HFFc6 (cell line): ENCODE measurements around the gene TUBGCP5. TPM values are rescaled to one million over a fixed set of nuclear protein-coding genes. Genes with fewer than 3 reads are reported as not detected.

Source experiments
- DNase-seq: peaks from one replicate; pipeline ENCODE4 v3.0.0-alpha.2; 2018
- H3K27ac Mint-ChIP-seq: 2 replicates; pipeline ENCODE4 v1.8.0; 2020; ENCODE audit warnings: mild to moderate bottlenecking, mixed read lengths
- H3K27me3 Mint-ChIP-seq: 2 replicates; pipeline ENCODE4 v1.8.0; 2021; ENCODE audit warnings: mild to moderate bottlenecking, moderate library complexity, mixed read lengths; ENCODE audit not compliant: insufficient read depth
- H3K36me3 Mint-ChIP-seq: 2 replicates; pipeline ENCODE4 v1.8.0; 2021; ENCODE audit warnings: low read depth, mixed read lengths
- H3K4me1 Mint-ChIP-seq: 2 replicates; pipeline ENCODE4 v1.8.0; 2020; ENCODE audit warnings: low read depth, mixed read lengths
- H3K4me3 Mint-ChIP-seq: 2 replicates; pipeline ENCODE4 v1.8.0; 2020; ENCODE audit warnings: mild to moderate bottlenecking, moderate library complexity, mixed read lengths
- H3K9me3 Mint-ChIP-seq: 2 replicates; pipeline ENCODE4 v1.8.0; 2020; ENCODE audit warnings: mild to moderate bottlenecking, mixed read lengths
- total RNA-seq, 6 experiments: library from RNA; stranded (reverse); fragmentation: NEBNext Ultra II Directional; extraction: Animal tissue kit (Norgen Biotek cat#: 25700); gene quantifications; 2 replicates in 1 of 6; 3 replicates in 5 of 6; pipeline ENCODE4 v1.2.3, GENCODE V29; 2021
- TF ChIP-seq, protein P1 (sequence below): fragments of 200-600 bp; sonication (generic); IDR thresholded peaks from 2 replicates; pipeline ENCODE4 v1.5.0; 2021; ENCODE audit warnings: antibody characterized with exemption, mild to moderate bottlenecking

The TUBGCP5 gene
- total RNA-seq, 6 experiments from 2014 or later, result 11.7 to 13.8 (median 13.1) TPM

DNA sequence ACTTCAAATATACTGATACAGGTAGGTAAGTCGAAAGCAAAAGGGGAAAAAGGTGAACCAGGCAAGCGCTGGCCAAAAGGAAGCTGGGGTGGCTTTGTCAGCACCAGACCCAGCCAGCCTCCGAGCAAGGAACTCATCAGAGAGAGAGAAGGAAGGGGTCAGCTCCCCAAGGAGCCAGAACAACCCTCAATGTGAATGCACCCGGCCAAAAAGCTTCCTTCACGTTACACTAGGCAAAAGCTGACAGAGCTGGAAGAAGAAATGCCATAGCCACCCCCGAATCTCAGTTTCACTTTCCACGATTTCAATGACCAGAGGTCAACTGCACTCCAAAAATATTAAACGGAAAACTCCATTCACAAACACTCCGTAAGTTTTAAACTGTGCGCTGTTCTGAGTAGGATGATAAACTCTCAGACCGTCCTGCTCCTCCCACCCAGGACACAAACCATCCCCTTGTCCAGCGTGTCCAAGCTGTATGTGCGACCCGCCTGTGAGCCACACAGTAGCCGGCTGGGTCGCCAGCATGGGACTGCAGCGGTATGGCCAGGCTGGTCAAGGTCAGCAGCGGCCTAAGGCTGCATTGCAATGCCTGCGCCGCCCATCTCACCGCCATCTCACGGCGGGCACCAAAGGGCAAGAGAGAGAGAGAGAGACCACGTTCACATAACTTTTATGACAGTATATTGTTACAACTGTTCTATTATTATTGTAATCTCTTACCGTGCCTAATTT lies 88.9 kb downstream of the TUBGCP5 start:
- Mint-ChIP-seq H3K27me3 (no peaks in the 10 kb centered on the region), H3K9me3 (no peaks in the 10 kb centered on the region), H3K36me3 (peaks cover 5% of the 10 kb centered on the region; the same call in 1 of the 2 replicates), H3K27ac (no peak overlapping the region), H3K4me1 (peaks cover 23% of the 10 kb centered on the region), H3K4me3 (no peak overlapping the region)
- no peak for DNase-seq
- TF ChIP-seq, protein P1, sequence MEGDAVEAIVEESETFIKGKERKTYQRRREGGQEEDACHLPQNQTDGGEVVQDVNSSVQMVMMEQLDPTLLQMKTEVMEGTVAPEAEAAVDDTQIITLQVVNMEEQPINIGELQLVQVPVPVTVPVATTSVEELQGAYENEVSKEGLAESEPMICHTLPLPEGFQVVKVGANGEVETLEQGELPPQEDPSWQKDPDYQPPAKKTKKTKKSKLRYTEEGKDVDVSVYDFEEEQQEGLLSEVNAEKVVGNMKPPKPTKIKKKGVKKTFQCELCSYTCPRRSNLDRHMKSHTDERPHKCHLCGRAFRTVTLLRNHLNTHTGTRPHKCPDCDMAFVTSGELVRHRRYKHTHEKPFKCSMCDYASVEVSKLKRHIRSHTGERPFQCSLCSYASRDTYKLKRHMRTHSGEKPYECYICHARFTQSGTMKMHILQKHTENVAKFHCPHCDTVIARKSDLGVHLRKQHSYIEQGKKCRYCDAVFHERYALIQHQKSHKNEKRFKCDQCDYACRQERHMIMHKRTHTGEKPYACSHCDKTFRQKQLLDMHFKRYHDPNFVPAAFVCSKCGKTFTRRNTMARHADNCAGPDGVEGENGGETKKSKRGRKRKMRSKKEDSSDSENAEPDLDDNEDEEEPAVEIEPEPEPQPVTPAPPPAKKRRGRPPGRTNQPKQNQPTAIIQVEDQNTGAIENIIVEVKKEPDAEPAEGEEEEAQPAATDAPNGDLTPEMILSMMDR, result no peak

Other genes starting within 250 kb of the TUBGCP5 start
- 10 to 100 TPM; 71.7 to 92.4 (median 76.6) TPM for gene NIPA2, start 200.9 kb downstream of the TUBGCP5 start, total RNA-seq
- gene CYFIP1, start 59.2 kb downstream of the TUBGCP5 start, total RNA-seq, result 100 to 1,000 TPM; 122 to 142 (median 131) TPM
- gene GOLGA6L1, start 97.3 kb upstream of the TUBGCP5 start, total RNA-seq, result not detected